HG02885 (cell line): Measurements from ENCODE around the gene C6orf163.
A peak's percentile ranks its signal among the peaks of the same experiment; 100 is the strongest.
"Not testable (repeated sequence)": the region's sequence is repeated elsewhere in the genome, so short reads cannot be mapped to it uniquely, and the experiment has no call there.

Source experiments
- ATAC-seq: cut with Tn5 transposase; IDR thresholded peaks from one replicate; pipeline ENCODE4 v1.9.1; 2021; ENCODE audit warnings: mild to moderate bottlenecking; ENCODE audit not compliant: unreplicated experiment, poor library complexity

Gene C6orf163

DNA sequence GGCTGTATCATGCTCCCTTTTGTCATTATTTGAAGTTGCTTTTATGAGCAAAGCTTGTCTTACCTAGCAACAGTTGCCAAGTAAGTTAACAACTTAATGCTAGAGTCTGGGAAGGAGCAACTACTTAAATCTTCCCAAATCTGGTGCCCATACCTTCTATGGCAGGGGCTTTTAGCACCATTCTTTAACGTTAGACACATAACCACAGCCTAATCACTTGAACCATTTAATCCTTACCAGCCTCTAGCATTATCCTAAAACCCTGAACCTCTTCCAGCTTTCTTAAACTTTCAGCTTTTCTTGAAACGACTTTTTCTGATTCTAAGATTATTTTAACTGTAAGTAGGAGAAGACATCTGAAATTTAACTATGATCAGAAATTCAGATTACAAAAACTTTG lies at the start of gene C6orf163:
Gene C6orf163, plus strand, starts transcription at position 83 of the 400 bp plus-strand sequence. Its CDS starts 287 bp downstream, at position 370.
- ATAC-seq, result no peak

DNA sequence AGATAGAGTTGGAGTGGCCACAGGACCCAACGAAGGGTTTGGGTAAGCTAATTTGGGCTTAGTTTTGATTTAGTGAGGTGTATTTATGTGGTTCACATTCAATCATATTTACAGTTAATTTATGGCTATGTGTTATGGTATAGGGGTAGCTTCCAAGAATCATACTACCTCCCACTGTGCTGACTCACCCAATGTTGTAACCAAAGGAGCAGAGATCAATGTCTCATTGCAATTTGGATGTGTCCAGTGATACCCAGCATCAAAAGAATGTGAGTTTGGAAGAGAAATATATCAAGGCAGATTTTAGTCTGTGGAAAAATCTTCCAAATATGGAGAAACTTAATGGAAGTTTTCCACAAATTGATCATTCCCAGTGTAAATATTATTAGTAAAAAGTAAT lies 47.5 kb upstream of the C6orf163 start:
- ATAC-seq, result no peak

- not testable (repeated sequence) for ATAC-seq
Observed at GRCh38 chr6:87301277-87301676, 43.3 kb upstream of the C6orf163 start.

GRCh38 chr6:87308970-87309369 lies 35.6 kb upstream of the C6orf163 start:
- ATAC-seq, result no peak

- ATAC-seq, result no peak
Observed at GRCh38 chr6:87312860-87313259, 31.8 kb upstream of the C6orf163 start.

GRCh38 chr6:87315071-87315470 lies 29.5 kb upstream of the C6orf163 start:
- ATAC-seq, result no peak

DNA sequence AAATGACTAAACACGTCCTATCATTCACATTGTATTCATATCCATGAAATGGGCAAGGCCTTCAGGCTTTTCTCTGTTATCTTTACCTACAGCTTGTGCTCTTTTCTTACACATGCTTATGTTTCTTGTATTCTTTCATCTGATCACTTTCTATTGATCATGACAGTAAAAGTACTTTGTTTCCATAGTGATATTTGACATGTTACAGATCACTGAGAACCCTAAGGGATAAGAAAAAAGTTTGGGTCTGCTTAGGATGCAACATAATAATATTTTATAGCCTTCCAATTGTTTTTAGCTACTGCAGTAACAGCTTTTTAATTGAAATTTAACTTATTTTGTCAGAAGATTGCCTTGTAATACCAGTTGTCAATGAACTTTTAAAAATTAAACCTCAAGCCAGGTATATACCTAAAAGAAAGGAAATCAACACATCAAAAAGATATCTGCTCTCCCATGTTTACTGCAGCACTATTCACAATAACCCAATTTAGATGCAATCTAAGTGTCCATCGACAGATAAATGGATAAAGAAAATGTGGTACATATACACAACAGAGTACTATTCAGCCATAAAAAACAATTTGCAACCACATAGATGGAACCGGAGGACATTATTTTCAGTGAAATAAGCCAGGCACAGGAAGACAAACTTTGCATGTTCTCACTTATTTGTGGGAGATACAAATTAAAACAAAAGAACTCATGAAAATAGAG lies 25.2 kb upstream of the C6orf163 start:
- no peak for ATAC-seq

DNA sequence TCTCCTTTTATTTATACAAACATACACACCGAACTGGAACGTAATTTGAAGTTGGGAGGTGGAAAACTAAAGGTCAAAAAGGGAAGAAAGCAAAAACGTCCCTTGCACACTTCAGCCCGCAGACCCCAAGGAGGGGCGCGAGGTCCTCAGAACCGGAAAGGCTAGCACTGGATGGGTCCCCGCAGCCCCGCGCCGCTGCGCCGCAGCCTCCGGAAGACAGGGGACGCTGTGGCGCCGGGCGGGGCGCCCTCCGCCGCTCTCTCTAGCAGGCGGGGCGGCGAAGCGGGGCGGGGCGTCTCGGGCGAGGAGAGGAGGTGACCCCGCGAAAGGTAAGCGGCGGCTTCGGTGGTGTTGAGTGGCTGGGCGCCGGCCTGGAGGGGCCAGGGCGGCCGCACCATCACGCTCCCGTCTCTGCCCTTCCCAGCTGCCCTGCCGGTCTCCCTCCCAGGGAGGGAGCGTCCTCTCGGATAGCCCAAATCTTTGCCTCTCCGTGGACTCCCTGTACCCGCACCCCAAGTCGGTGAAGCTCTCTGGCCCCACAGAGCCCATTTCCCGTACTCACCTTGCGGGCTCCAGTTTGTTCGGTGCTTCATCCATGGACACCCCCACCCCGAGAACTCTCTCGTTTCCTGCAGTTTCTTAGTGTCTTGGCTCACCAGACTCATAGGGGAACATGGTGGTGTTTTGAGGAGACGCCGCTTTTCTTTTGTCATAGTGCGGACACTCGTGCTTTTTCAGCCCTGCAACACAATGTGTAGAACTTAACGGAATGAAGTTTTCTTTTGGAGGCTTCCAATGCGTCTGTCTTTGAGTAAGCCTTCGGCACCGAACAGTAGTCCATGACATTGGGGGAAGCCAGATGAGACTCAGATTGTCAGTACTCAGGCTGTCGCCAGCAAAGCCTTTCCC lies 22.1 kb upstream of the C6orf163 start, which contains the start of gene SMIM8:
Gene SMIM8, plus strand, starts transcription at position 285 of the 909 bp plus-strand sequence. CDS start 14,444 bp downstream, outside the sequence.
- peak; percentile 99 for ATAC-seq

GRCh38 chr6:87323880-87324279 lies 20.7 kb upstream of the C6orf163 start:
- not testable (repeated sequence) for ATAC-seq

GRCh38 chr6:87330961-87331360 lies 13.7 kb upstream of the C6orf163 start:
- no peak for ATAC-seq

- no peak for ATAC-seq
Observed at GRCh38 chr6:87333033-87333432, 11.6 kb upstream of the C6orf163 start.

DNA sequence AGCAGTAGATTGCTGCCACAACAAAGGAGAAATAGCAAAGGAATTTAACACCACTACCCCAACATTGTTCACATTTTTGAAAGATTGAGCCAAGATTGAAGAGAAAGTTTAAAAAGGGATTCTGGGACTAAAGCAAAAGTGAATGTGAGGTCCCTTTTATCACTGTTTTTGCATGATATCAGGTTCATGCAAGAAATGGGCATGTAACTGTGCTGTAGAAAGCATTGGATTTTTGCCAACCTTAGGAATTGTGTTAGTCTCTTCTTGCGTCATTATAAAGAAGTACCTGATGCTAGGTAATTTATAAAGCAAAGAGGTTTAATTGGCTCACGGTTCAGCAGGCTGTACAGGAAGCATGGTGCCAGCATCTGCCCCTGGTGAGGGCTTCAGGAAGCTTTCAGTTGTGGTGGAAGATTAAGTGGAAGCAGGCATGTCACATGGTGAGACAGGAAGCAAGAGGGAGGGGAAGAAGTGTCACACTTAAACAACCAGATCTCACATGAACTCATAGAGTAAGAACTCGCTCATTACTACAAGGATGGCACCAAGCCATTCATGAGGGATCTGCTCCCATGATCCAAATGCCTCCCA lies 10.9 kb upstream of the C6orf163 start:
- ATAC-seq, result no peak

- ATAC-seq, result no peak
Observed at GRCh38 chr6:87334683-87335082, 9.9 kb upstream of the C6orf163 start.

DNA sequence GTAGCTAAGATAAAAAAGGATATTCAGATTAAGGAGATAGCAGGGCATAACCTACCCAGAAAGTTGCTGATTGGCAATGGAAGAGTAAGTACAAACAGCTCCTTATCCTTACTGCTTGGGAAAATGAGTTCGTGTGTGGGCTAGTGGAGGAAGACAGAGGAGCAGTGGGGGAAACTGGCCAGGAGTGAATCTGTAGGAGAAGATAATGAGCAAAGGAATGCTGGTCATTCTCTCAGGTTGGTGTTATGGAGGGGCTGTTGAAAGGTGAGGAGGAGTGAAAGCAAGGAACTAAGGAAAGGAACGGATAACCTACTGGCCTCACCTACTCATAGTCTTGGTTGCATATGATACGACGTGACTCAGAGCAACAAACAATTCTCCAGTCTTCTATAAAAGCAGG lies 8.2 kb upstream of the C6orf163 start:
- no peak for ATAC-seq

GRCh38 chr6:87340230-87340629 lies 4.4 kb upstream of the C6orf163 start:
- ATAC-seq, result no peak

- ATAC-seq, result no peak
Observed at GRCh38 chr6:87341158-87341557, 3.5 kb upstream of the C6orf163 start.

DNA sequence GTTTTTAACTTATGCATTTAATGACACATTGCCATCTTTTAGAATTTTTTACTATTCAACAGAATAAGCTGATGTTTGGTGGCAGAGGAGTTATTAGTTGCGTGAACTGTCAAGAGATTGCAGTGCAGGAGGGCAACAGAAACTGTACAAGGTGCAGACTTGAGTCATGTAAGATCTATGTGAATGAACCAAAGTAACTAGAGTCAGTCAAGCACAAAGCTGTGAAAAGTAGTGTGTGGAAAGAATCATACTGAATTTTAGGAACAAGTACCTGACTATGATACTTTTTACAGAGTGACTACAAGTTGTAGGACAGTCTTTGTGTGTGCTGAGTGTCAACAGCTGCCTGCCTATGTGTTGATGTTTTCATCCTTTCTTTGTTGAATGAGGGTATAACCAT lies 2.7 kb upstream of the C6orf163 start:
- peak; percentile 98 for ATAC-seq

- no peak for ATAC-seq
Observed at GRCh38 chr6:87342829-87343228, 1.8 kb upstream of the C6orf163 start.

GRCh38 chr6:87346700-87347099 lies 2.1 kb downstream of the C6orf163 start:
- no peak for ATAC-seq

- ATAC-seq, result no peak
Observed at GRCh38 chr6:87349896-87350295, 5.3 kb downstream of the C6orf163 start.

GRCh38 chr6:87350516-87350915 lies 5.9 kb downstream of the C6orf163 start:
- no peak for ATAC-seq
